GM18508 (cell line): Measurements from ENCODE around the gene BNIP2.
"Not testable (repeated sequence)": the region's sequence is repeated elsewhere in the genome, so short reads cannot be mapped to it uniquely, and the experiment has no call there.

Experiments used
- ATAC-seq: cut with Tn5 transposase; IDR thresholded peaks from one replicate; pipeline ENCODE4 v1.9.1; 2021; ENCODE audit warnings: moderate number of reproducible peaks; ENCODE audit not compliant: insufficient read depth, unreplicated experiment

BNIP2 gene, protein sequence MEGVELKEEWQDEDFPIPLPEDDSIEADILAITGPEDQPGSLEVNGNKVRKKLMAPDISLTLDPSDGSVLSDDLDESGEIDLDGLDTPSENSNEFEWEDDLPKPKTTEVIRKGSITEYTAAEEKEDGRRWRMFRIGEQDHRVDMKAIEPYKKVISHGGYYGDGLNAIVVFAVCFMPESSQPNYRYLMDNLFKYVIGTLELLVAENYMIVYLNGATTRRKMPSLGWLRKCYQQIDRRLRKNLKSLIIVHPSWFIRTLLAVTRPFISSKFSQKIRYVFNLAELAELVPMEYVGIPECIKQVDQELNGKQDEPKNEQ

DNA sequence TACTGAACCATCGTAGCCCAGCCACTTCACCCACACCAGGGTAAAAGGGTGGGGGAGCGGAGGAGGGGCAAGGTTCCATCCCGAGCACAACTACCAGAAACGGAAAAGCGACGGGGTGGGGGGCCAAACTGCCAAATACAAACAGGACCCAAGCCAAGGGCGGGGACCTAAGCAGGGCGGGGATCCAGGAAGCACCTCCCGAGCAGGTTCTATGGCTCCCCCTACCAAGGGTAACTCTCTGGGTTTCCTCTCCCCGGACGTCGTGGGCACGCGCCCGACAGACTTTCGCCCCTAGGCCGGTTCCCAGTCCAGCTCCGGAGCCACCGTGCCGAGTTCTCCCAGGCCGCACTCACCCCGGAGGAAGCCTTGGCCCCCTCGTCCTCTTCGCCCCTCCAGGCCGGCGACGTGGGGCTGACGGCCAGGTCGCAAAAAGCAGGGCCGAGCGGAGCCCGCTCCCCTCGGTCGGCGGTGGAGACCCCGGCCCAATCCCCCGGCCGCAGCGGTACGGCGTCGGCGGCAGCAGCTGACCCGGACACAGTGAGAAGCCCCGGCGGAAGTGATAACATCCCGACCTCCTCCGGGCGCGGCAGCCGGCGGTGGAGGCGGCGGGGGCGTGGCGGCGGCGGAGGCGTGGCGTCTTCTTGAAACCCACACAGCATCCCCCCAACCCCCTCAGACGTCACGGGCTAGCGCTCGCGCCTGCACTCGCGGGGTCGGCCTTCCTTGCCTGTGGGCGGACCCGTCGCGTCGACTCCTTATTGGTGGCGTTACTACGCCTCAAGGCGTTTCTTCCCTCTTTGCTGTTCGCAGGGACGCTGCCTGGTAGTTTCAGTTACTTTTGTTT, at the start of gene BNIP2:
BNIP2 (minus strand) TSS at position 539 of the 844 bp plus-strand sequence. CDS start 6,863 bp downstream, outside the sequence.
- peak; percentile 50 for ATAC-seq

- no peak for ATAC-seq
These were observed 49.6 kb upstream of the BNIP2 start for GRCh38 chr15:59738676-59739075.

GRCh38 chr15:59736181-59736580, 47.1 kb upstream of the BNIP2 start:
- no peak for ATAC-seq

DNA sequence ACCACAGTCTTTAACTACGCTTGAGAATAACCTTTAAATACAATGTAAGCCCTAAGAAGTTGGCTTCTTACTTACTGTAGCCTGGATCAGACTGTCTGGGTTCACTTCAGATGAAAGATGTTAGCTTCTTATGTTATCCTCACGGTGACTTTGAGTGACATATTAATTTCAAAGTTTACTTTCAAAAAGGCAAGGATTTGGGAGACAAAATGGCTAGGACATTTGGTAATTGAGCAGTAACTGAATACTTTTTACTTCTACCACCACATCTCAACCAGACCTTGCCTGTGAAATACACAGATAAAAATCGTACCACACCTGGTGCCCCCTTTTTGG, 36.0 kb upstream of the BNIP2 start:
- ATAC-seq, result no peak

DNA sequence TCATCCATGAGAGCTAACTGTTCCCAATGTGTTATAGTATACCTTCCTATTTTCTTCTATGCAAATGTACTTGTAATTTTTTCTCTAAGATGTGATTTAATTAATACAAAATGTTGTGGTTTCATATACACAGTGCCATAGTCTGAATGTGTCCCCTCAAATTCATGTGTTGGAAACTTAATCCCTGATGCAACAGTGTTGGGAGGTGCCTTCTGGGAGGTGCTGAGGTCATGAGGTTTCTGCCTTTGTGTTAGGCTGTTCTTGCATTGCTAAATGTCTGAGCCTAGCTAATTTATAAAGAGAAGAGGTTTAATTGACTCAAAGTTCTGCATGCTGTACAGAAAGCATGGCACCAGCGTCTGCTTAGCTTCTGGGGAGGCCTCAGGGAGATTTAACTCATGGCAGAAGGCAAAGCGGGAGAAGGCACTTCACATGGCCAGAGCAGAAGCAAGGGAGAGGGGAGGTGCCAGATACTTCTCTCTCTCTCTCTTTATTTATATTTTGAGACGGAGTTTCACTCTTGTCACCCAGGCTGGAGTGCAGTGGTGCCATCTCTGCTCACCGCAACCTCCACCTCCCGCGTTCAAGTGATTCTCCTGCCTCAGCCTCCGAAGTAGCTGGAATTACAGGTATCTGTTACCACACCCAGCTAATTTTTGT, 34.7 kb upstream of the BNIP2 start:
- no peak for ATAC-seq

- no peak for ATAC-seq
These were observed 33.4 kb upstream of the BNIP2 start for GRCh38 chr15:59722476-59722875.

DNA sequence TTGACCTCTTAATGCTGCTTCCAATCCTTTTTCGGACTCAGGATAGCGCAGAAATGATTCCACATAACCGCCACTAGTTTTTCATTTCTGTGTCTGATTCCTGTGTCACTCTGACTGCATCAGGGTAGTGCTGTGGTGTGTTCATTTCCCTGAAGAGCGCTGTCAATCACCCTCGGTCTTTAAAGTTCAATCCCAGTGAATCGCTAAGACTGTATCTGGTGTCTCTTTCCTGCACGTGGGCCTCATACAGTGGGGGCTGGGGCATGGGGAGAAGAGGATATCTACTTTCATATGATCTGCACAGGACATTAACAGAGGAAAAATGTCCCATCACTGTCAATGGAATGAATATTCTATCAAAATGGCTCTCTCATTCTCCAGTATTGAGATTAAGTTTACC, 32.9 kb upstream of the BNIP2 start:
- no peak for ATAC-seq

GRCh38 chr15:59721411-59721810, 32.3 kb upstream of the BNIP2 start:
- ATAC-seq, result no peak

DNA sequence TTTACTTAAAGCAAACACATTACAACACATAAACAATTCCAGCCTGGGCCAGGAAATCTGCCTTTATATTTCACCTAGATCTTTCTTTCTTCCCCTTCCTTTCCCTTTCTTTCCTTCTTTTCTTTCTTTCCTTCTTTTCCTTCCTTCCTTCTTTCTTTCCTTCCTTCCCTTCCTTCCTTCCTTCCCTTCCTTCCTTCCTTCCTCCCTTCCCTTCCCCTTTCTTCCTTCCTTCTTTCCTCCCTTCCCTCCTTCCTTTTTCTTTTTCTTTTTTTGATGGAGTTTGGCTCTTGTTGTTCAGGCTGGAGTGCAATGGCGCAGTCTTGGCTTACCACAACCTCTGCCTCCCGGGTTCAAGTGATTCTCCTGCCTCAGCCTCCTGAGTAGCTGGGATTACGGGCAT, 24.1 kb upstream of the BNIP2 start:
- no peak for ATAC-seq

DNA sequence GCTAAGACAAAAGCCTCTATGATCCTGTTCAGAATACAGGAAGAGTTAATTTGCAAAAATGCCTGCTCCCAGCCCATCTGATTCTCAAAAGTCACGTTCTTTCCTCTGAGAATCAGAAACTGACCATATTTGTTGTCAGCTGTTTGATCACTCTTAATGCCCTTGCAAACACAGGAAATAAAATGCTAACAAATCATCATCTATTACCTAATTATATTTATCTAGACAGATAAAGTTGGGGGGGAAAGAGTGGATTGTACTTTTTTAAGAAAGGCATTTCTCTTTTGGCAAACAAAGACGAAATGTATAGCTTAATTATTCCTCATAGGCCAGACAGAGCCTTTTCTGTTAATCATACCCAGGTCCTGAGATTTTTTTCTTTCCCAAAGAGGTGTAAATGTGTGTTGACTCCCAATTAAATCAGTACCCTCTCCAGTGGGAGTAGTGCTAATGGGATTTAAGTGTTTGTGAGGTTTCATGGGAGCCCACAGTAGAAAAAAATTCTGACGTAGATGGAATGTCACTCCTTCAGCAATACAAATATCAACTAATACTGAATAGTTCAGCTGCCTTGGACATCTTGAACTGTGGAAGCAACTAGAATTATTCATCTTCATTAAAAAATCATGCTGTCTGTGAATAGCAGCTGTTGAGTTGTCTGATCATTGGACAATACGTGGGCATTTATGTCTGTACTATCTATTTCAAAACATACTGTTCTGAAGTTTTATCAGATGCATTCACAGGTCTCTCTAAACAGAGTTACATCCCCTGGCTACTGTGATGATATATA, 22.5 kb upstream of the BNIP2 start:
- no peak for ATAC-seq

- ATAC-seq, result no peak
These were observed 18.5 kb upstream of the BNIP2 start for GRCh38 chr15:59707619-59708018.

GRCh38 chr15:59703979-59704796, 15.1 kb upstream of the BNIP2 start:
- no peak for ATAC-seq

DNA sequence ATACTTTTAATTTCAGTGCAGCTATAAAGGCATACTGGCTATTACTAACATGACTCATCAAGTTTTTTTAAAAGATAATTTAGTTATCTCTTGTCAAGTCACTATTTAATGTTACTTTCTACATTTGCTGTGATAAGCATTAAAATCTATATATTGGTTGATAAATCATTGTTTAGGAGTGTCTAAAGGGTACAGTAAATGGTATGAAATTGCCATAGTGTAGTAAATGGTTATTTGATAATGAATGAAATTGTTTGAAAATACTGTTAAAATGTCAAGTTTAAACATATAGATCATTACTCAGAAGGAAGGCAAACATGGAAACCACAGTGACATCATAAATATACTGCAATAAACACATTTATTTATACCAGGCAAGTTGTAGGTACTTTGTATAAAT, 13.2 kb upstream of the BNIP2 start:
- ATAC-seq, result no peak

DNA sequence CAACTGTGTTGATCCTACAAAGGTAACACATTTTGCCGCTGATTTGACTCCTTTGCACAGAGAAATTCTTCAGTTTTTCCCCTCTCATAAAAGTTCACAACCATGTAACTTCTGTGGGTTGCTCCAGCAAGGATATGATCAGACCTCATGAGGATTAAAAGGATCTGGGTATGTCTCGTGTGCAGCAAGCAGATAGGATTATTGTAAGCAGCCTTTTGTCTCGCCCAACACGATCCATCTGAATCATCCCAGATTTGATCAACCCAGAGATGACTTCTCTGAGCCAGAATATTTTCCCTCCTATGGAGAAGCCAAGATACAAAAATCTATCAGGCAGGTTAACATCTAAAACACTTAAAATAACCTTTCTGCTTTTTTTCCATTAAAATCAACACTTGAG, 12.8 kb upstream of the BNIP2 start:
- no peak for ATAC-seq

DNA sequence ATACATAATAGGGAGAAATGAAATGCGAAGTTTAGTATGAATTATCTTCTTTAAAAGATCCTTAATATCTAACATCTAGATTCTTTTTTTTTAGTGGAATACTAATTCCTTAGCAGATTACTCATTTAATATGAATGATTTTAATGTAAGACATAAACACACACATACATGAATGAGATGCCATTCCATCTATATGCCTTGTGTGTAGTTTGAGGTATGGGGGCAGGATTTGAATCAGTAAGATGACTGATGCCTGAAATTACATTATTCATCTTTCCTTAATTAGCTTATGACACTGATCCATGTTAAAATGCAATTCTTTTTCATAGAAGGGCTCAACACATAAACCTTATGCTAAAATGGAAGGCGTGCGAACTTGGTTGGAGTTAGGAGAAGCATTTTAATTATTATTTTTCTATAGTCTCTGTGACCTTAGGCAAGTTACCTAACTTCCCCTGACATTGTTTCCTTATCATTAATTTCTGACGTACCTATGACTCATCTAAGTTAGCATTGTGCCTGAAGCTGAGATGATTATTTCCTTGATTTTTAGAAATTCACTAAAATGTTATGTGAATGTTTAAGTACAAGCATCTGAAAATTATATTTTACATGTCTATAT, 10.8 kb upstream of the BNIP2 start:
- ATAC-seq, result no peak

GRCh38 chr15:59698065-59698464, 8.9 kb upstream of the BNIP2 start:
- ATAC-seq, result not testable (repeated sequence)

GRCh38 chr15:59696332-59696731, 7.2 kb upstream of the BNIP2 start:
- no peak for ATAC-seq

DNA sequence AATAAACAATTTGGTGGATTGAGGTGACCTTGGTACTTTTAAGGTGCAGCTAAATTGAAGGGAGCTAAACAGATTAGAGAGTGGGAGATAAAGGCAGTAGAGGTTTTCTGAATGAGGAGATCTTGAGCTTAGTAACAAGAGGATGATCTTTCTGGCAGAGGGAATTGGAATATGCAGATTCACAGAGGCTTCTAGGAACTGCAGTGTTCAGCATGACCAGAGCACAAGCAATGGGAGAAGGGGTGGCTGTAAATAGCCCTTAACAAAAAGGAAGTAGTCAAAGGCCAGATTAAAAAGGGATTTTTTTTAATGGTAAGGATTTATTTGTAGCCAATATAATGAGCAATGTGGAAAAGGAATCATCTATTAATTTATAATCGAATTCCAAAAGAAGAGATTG, 5.7 kb upstream of the BNIP2 start:
- ATAC-seq, result no peak

- no peak for ATAC-seq
These were observed 2.2 kb upstream of the BNIP2 start for GRCh38 chr15:59691194-59691805.
